RWPE1 (cell line): ENCODE measurements around the gene RAP1GAP.
A peak's percentile ranks its signal among the peaks of the same experiment; 100 is the strongest.
"Not testable (repeated sequence)": the region's sequence is repeated elsewhere in the genome, so short reads cannot be mapped to it uniquely, and the experiment has no call there.

Experiments used
- CTCF ChIA-PET: fragments of 350-600 bp; sonication (Branson Sonifier 250); formaldehyde crosslinking; extraction: SDS; loops from one replicate; lab custom pipeline; 2021; lab: Yijun Ruan, JAX
- POLR2A ChIA-PET: fragments of 400-600 bp; formaldehyde crosslinking; extraction: SDS; loops from one replicate; lab custom pipeline; 2020; ENCODE audit warnings: antibody characterized with exemption; ENCODE audit not compliant: low non-redundant PET; lab: Yijun Ruan, JAX
- DNase-seq: peaks from one replicate; pipeline ENCODE4 v3.0.0; 2012; ENCODE audit warnings: low spot score
- H3K27ac ChIP-seq: fragments of 450-650 bp; 2 replicates; pipeline ENCODE4 v1.5.1; 2017
- CTCF ChIP-seq: fragments of 450-650 bp; conservative IDR thresholded peaks from 2 replicates; pipeline ENCODE4 v1.5.1; 2017; ENCODE audit warnings: low read depth, mild to moderate bottlenecking

RAP1GAP gene

GRCh38 chr1:21681426-21681825 lies 12.3 kb upstream of the RAP1GAP start:
- DNase-seq, result no peak
- POLR2A ChIA-PET, result no interaction called here
- H3K27ac ChIP-seq, result no peak overlapping the region
- no peak for TF ChIP-seq CTCF
- CTCF ChIA-PET, result no interaction called here

GRCh38 chr1:21680918-21681317 lies 11.8 kb upstream of the RAP1GAP start:
- no peak for DNase-seq
- TF ChIP-seq CTCF, result no peak
- no peak overlapping the region for H3K27ac ChIP-seq
- POLR2A ChIA-PET, result no interaction called here
- CTCF ChIA-PET, result no interaction called here

- no peak for DNase-seq
- no peak for TF ChIP-seq CTCF
- POLR2A ChIA-PET, result no interaction called here
- no peak overlapping the region for H3K27ac ChIP-seq
- CTCF ChIA-PET, result interaction anchor here (0.7 kb wide), 1 partner anchor 310 kb away, joined by 3 read pairs; no protein-coding TSS in a partner anchor
These were observed 11.2 kb upstream of the RAP1GAP start for GRCh38 chr1:21680381-21680780.

- TF ChIP-seq CTCF, result no peak
- ChIA-PET POLR2A (no interaction called here), CTCF (interaction anchor here (0.7 kb wide), 1 partner anchor 95 kb away, joined by 3 read pairs; no protein-coding TSS in a partner anchor)
- no peak for DNase-seq
- H3K27ac ChIP-seq, result no peak overlapping the region
These were observed 8.0 kb upstream of the RAP1GAP start for GRCh38 chr1:21677168-21677567.

- H3K27ac ChIP-seq, result no peak overlapping the region
- DNase-seq, result no peak
- ChIA-PET CTCF (no interaction called here), POLR2A (no interaction called here)
- no peak for TF ChIP-seq CTCF
These were observed 5.8 kb upstream of the RAP1GAP start for GRCh38 chr1:21674957-21675356.

GRCh38 chr1:21673853-21674252 lies 4.7 kb upstream of the RAP1GAP start:
- CTCF ChIA-PET, result interaction anchor here (0.6 kb wide), 1 partner anchor 199 kb away, joined by 3 read pairs; no protein-coding TSS in a partner anchor
- DNase-seq, POLR2A ChIA-PET: not testable (repeated sequence)
- H3K27ac ChIP-seq, result peak overlapping the region; percentile 58

- DNase-seq, result no peak
- POLR2A ChIA-PET, result interaction anchor here (0.5 kb wide), 1 partner anchor 9 kb away, joined by 4 read pairs; no protein-coding TSS in a partner anchor
- CTCF ChIA-PET, result interaction anchor here (0.6 kb wide), 1 partner anchor 200 kb away, joined by 3 read pairs; no protein-coding TSS in a partner anchor
- no peak for TF ChIP-seq CTCF
- H3K27ac ChIP-seq, result peak overlapping the region; percentile 58
These were observed 4.2 kb upstream of the RAP1GAP start for GRCh38 chr1:21673277-21673780.
